Neural progenitor cell (in vitro differentiated cells): ENCODE results near the gene ZNF716.

Experiments used
- CTCF ChIP-seq: fragments of 200-600 bp; sonication (generic); IDR thresholded peaks from 2 replicates; pipeline ENCODE4 v1.5.1; 2017; ENCODE audit warnings: antibody characterized with exemption, mild to moderate bottlenecking
- EZH2 ChIP-seq: fragments of 200-600 bp; sonication (generic); IDR thresholded peaks from 2 replicates; pipeline ENCODE4 v1.6.1; 2017; ENCODE audit warnings: antibody characterized with exemption, mild to moderate bottlenecking, moderate library complexity
- EZH2phosphoT487 ChIP-seq: fragments of 200-600 bp; sonication (generic); IDR thresholded peaks from 2 replicates; pipeline ENCODE4 v1.6.1; 2017; ENCODE audit warnings: antibody characterized with exemption

- TF ChIP-seq CTCF (no peak), EZH2 (no peak), EZH2phosphoT487 (no peak)
Observed at GRCh38 chr7:57487957-57488356, 38.0 kb downstream of the ZNF716 start.
